Liver (tissue), 3 donors: ENCODE measurements around the gene DNAH5.

Experiments used
- ATF3 ChIP-seq: IDR thresholded peaks from 2 replicates; pipeline ENCODE4 v1.6.1; 2016; ENCODE audit warnings: antibody characterized with exemption
- CTCF ChIP-seq: fragments of 150-350 bp; IDR thresholded peaks from 2 replicates; pipeline ENCODE4 v1.5.1; 2017; ENCODE audit warnings: improper control_type of control experiment, low read depth, low read length; ENCODE audit not compliant: missing input control
- EGR1 ChIP-seq, 2 donors: IDR thresholded peaks; 2 replicates each; pipeline ENCODE4 v1.6.1; 2016 to 2018; ENCODE audit warnings: antibody characterized with exemption in 2 of 2, low read depth in 2 of 2
- GABPA ChIP-seq, 2 donors: IDR thresholded peaks in 1 of 2; conservative IDR thresholded peaks in 1 of 2; 2 replicates each; pipeline ENCODE4 v1.6.1; 2016; ENCODE audit warnings: antibody characterized with exemption in 2 of 2, mild to moderate bottlenecking in 1 of 2, moderate library complexity in 1 of 2
- JUND ChIP-seq, 2 donors: IDR thresholded peaks; 2 replicates each; pipeline ENCODE4 v1.6.1; 2016; ENCODE audit warnings: antibody characterized with exemption in 2 of 2
- MAX ChIP-seq: IDR thresholded peaks from 2 replicates; pipeline ENCODE4 v1.6.1; 2016; ENCODE audit warnings: antibody characterized with exemption
- RAD21 ChIP-seq, 2 donors: IDR thresholded peaks; 2 replicates each; pipeline ENCODE4 v1.6.1; 2016; ENCODE audit warnings: antibody characterized with exemption in 2 of 2, mild to moderate bottlenecking in 2 of 2
- REST ChIP-seq: IDR thresholded peaks from 2 replicates; pipeline ENCODE4 v1.6.1; 2016; ENCODE audit warnings: antibody characterized with exemption, mild to moderate bottlenecking
- TAF1 ChIP-seq: conservative IDR thresholded peaks from 2 replicates; pipeline ENCODE4 v1.6.1; 2016; ENCODE audit warnings: antibody characterized with exemption, mild to moderate bottlenecking
- YY1 ChIP-seq: IDR thresholded peaks from 2 replicates; pipeline ENCODE4 v1.6.1; 2016; ENCODE audit warnings: antibody characterized with exemption, mild to moderate bottlenecking
- ZBTB33 ChIP-seq: IDR thresholded peaks from 2 replicates; pipeline ENCODE4 v1.6.1; 2016; ENCODE audit warnings: antibody characterized with exemption
- donor health status: healthy.
- donor health status: healthy.

GRCh38 chr5:13643196-13643595, 301.3 kb downstream of the DNAH5 start:
- no peak for TF ChIP-seq CTCF
- no peak for TF ChIP-seq JUND (IDR thresholded peaks at IDR 0.05)
- no peak for TF ChIP-seq TAF1
- no peak for TF ChIP-seq YY1
- TF ChIP-seq REST, result no peak
- TF ChIP-seq EGR1 (IDR thresholded peaks at IDR 0.05; ENCODE audit: low read depth in 2 of 2), result no peak
- TF ChIP-seq GABPA (IDR thresholded peaks at IDR 0.05 in 1 of 2, conservative IDR thresholded peaks at IDR 0.05 in 1 of 2), result no peak
- no peak for TF ChIP-seq RAD21 (IDR thresholded peaks at IDR 0.05)
- TF ChIP-seq ZBTB33, result no peak
- TF ChIP-seq MAX, result no peak
- no peak for TF ChIP-seq ATF3
